DOHH2 (cell line): Measurements from ENCODE around the gene MYCBP2.

ENCODE experiments used
- EZH2phosphoT487 ChIP-seq: fragments of 200-600 bp; sonication (generic); IDR thresholded peaks from 2 replicates; pipeline ENCODE4 v1.6.1; 2017; ENCODE audit warnings: borderline replicate concordance, mild to moderate bottlenecking, antibody characterized with exemption, low read length, moderate library complexity, mixed read lengths
- TF ChIP-seq, protein P1 (sequence below): fragments of 200-600 bp; sonication (generic); IDR thresholded peaks from one replicate; pipeline ENCODE4 v1.5.1; 2014; ENCODE audit warnings: antibody characterized with exemption, mild to moderate bottlenecking, low read depth, low read length; ENCODE audit not compliant: poor library complexity, severe bottlenecking

DNA sequence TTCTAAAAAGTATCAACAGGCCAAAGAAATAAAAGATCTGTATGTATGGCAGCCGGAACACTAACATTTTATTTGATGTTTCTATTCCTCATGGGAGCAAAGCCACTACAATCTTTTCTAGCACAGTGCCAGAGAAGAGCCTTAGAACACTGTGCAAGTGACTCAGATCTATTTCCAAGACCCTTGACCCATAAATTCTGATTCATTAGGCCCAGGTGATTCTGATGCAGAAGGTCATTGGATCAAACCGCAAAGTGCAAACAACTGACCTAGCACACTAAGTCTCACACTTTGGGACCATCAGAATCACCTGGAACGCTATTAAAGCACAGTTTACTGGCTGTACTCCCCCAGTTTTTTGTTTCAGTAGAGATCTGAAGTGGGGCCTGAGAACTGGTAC is 87.6 kb downstream of the MYCBP2 start:
- TF ChIP-seq, protein P1, sequence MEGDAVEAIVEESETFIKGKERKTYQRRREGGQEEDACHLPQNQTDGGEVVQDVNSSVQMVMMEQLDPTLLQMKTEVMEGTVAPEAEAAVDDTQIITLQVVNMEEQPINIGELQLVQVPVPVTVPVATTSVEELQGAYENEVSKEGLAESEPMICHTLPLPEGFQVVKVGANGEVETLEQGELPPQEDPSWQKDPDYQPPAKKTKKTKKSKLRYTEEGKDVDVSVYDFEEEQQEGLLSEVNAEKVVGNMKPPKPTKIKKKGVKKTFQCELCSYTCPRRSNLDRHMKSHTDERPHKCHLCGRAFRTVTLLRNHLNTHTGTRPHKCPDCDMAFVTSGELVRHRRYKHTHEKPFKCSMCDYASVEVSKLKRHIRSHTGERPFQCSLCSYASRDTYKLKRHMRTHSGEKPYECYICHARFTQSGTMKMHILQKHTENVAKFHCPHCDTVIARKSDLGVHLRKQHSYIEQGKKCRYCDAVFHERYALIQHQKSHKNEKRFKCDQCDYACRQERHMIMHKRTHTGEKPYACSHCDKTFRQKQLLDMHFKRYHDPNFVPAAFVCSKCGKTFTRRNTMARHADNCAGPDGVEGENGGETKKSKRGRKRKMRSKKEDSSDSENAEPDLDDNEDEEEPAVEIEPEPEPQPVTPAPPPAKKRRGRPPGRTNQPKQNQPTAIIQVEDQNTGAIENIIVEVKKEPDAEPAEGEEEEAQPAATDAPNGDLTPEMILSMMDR: no peak
- TF ChIP-seq EZH2phosphoT487: no peak
